GM19099 (cell line): ENCODE measurements around the gene BID.

Experiments used
- POLR2A ChIP-seq: IDR thresholded peaks from 3 replicates; pipeline ENCODE4 v1.6.1; 2011; ENCODE audit warnings: low read depth; ENCODE audit not compliant: insufficient read length; ENCODE audit errors: extremely low read depth

The BID gene

DNA sequence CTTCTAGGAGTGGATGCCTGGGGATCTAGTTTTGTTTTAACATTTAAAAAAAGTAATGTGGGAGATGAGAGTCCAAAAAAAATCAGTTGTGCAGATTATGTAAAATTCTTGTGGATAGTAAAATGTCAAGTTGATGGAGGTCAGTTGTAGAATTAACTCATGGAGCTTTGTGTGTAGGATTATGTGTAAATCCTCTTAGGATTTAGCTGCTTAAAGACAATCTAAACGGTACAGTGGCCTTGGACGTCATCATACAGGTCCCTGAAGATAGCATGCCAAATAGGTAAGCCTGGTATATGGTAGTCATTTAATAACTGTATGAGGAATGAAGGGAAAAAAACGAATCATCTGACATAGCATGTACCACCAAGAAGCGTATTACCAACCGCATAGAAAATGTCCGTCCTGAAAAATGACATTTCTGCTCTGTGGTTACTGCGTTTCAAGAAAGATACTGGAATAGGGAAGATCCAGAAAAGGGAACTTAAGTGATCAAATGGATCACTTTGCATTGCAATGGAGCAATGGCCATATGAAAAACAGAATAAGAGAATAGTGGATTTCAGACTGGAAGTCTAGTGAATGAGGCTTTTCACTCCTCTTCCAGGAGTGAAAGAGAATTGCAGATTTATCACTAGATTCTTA is 74.5 kb downstream of the BID start:
- TF ChIP-seq POLR2A = no peak

DNA sequence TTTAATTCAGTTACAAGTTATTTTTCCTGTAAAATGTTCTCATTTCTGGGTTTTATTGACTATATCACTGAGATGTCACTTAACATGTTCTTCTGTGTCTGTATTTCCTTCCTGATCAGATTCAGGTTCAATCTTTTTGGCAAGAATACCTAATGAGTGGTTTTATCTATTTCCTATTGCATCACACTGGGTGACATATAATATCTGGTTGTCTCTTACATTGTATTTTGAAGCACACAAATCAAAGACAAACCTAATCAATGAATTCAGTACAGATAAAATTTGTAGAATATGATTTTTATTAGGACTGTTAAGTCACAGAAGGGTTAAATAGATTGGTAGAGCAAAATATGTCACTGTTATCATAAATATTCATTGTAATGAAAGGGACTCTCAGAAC is 75.3 kb downstream of the BID start:
- no peak for TF ChIP-seq POLR2A

DNA sequence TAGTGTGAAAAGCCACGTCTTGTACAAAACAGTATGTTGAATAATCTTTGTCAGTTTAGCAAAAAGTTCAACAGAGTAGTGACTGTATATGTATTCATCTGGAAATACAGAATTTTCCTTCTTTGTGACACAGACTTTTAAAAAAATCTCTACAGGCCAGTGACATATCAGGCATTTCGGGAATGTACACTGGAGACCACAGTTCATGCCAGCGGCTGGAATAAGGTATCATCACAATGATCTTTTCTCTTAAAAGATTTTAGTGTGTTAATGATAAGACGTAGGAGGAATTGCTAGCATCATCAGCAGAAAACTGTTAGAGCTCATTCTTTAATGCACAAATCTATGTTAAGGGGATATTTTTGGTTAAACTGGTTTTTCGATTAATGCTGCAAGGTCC is 78.3 kb downstream of the BID start:
- no peak for TF ChIP-seq POLR2A

DNA sequence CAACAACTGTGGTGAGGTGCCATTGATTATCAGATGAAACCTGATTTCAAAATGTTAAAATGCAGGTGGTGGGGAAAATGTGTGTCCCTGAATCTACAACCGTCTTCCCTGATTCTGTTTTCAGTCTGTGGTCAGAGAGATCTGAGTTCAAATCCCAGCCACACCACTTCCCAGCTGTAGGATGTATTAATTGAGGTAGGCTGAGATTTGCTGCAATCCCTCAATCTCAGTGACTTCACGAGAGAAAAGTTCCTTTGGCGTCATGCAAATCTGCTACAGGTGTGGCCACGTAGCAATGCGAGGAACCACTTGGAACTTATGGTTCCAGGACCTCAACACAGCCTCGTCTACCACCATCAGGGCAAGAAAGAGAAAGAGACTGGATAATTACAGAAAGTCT is 79.5 kb downstream of the BID start:
- no peak for TF ChIP-seq POLR2A

DNA sequence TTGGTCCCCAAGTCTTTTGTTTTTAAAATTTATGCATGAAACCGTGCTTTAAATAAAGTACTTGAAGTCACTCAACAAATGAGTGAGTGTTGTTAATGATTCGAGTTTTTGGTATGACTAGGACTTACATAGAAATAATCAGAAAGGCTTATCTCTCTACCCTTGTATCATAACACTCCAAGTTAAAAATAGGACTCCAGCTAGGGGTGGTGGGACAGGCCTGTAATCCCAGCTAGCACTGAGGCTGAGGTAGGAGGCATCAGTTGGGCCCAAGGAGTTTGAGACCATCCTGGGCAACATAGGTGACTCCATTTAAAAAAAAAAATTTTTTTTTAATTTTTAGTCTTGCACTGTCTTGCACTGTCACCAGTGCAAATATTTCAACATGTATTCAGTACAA is 80.1 kb downstream of the BID start:
- no peak for TF ChIP-seq POLR2A

- TF ChIP-seq POLR2A = no peak
These were observed 81.4 kb downstream of the BID start for GRCh38 chr22:17692841-17693240.

DNA sequence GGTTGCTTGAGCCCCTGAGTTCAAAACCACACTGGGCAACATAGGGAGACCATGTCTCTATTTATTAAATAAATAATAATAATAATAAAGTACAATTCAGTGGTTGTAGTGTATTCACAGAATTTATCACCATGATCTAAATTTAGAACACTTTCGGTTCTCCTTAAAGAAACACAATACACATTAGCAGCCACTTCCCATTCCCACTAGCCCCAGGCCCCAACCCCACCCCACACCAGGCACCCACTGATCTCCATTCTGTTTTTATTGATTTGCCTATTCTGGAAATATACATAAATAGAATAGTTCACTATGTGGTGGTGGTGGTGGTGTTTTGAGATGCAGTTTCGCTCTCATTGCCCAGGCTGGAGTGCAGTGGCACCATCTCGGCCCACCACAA is 90.0 kb downstream of the BID start:
- TF ChIP-seq POLR2A = no peak
